ENCODE measurements around the gene PROK2.

Gene PROK2

GRCh38 chr3:71786551-71786950, 1.6 kb upstream of the PROK2 start:
- no peak for DNase-seq (ENCODE audit: low read depth in 2 of 2)

- no peak for DNase-seq (ENCODE audit: low read depth in 2 of 2)
Observed at GRCh38 chr3:71786217-71786549, 1.2 kb upstream of the PROK2 start.

- no peak for DNase-seq (ENCODE audit: low read depth in 2 of 2)
Observed at GRCh38 chr3:71785532-71786216, 726 bp upstream of the PROK2 start.

GRCh38 chr3:71784201-71784913, 591 bp downstream of the PROK2 start:
- no peak for DNase-seq (ENCODE audit: low read depth in 2 of 2)

- DNase-seq (ENCODE audit: low read depth in 2 of 2): no peak
Observed at GRCh38 chr3:71783152-71783551, 1.8 kb downstream of the PROK2 start.

GRCh38 chr3:71780430-71780829, 4.5 kb downstream of the PROK2 start:
- no peak for DNase-seq (ENCODE audit: low read depth in 2 of 2)

GRCh38 chr3:71779674-71780377, 5.1 kb downstream of the PROK2 start:
- no peak for DNase-seq (ENCODE audit: low read depth in 2 of 2)

- no peak for DNase-seq (ENCODE audit: low read depth in 2 of 2)
Observed at GRCh38 chr3:71778353-71778752, 6.6 kb downstream of the PROK2 start.

- DNase-seq (ENCODE audit: low read depth in 2 of 2): no peak
Observed at GRCh38 chr3:71776538-71776937, 8.4 kb downstream of the PROK2 start.

- no peak for DNase-seq (ENCODE audit: low read depth in 2 of 2)
Observed at GRCh38 chr3:71771884-71772283, 13.1 kb downstream of the PROK2 start.

GRCh38 chr3:71771126-71771525, 13.8 kb downstream of the PROK2 start:
- DNase-seq (ENCODE audit: low read depth in 2 of 2): no peak

GRCh38 chr3:71763426-71763825, 21.5 kb downstream of the PROK2 start:
- DNase-seq (ENCODE audit: low read depth in 2 of 2): no peak

- DNase-seq (ENCODE audit: low read depth in 2 of 2): no peak
Observed at GRCh38 chr3:71760140-71760539, 24.8 kb downstream of the PROK2 start.

- DNase-seq (ENCODE audit: low read depth in 2 of 2): no peak
Observed at GRCh38 chr3:71759401-71759800, 25.5 kb downstream of the PROK2 start.

GRCh38 chr3:71758091-71758490, 26.9 kb downstream of the PROK2 start:
- DNase-seq (ENCODE audit: low read depth in 2 of 2): no peak

- no peak for DNase-seq (ENCODE audit: low read depth in 2 of 2)
Observed at GRCh38 chr3:71754610-71755253, 30.2 kb downstream of the PROK2 start.

- DNase-seq (ENCODE audit: low read depth in 2 of 2): no peak
Observed at GRCh38 chr3:71753701-71754609, 31.0 kb downstream of the PROK2 start, which contains the start of gene GPR27. Gene GPR27, plus strand, starts transcription at chr3:71753855. Its CDS starts 195 bp downstream, at chr3:71754050.

- DNase-seq (ENCODE audit: low read depth in 2 of 2): no peak
Observed at GRCh38 chr3:71752831-71753700, 31.9 kb downstream of the PROK2 start.

- no peak for DNase-seq (ENCODE audit: low read depth in 2 of 2)
Observed at GRCh38 chr3:71751602-71752001, 33.3 kb downstream of the PROK2 start.

- no peak for DNase-seq (ENCODE audit: low read depth in 2 of 2)
Observed at GRCh38 chr3:71744738-71745137, 40.2 kb downstream of the PROK2 start.

Measured in stimulated activated CD8-positive, alpha-beta memory T cell treated with anti-CD3 and anti-CD28 coated beads, Interleukin-15, amount 100 ng/mL, for 4 hours (primary cell).